K562 (cell line): ENCODE measurements around the gene CNTN4. TPM values are rescaled to one million over a fixed set of nuclear protein-coding genes. Genes with fewer than 3 reads are reported as not detected.

Experiments
- ATAC-seq: fragments of 200-7000 bp; cut with Tn5 transposase; 3 replicates; pipeline ENCODE4 v1.9.1; 2020; ENCODE audit warnings: moderate library complexity
- BruUV-seq: library from RNA; stranded (reverse); fragments of 400-500 nt; replicated peaks from 2 replicates; lab custom pipeline; 2021; lab: Mats Ljungman, UMichigan
- CTCF ChIA-PET: fragments of 300-600 bp; formaldehyde crosslinking; extraction: SDS; loops from one replicate; lab custom pipeline; 2021; ENCODE audit warnings: low intra/inter-chr PET ratio; lab: Yijun Ruan, JAX
- POLR2A ChIA-PET: fragments of 300-600, 350-650 bp; sonication (Branson Sonifier 250); formaldehyde crosslinking; extraction: SDS; loops from one replicate; lab custom pipeline; 2021; ENCODE audit warnings: antibody characterized with exemption, inconsistent platforms; lab: Yijun Ruan, JAX
- DNase-seq, 4 experiments: peaks; one replicate each; pipeline versions ENCODE4 v3.0.0 to v3.0.0-alpha.2; 2011 to 2018; ENCODE audit warnings: low spot score in 3 of 4, mixed read lengths in 3 of 4; ENCODE audit errors: extremely low read depth in 1 of 4
- FAIRE-seq: peaks from 2 replicates; lab custom pipeline; 2011; peaks lifted over from hg19 to GRCh38; lab: Jason Lieb, UNC
- H2AFZ ChIP-seq: 2 replicates; pipeline ENCODE4 v1.6.0; 2011; ENCODE audit warnings: low read depth, low read length, control low read depth, inconsistent platforms
- H3K27ac ChIP-seq: fragments of 200-600 bp; 3 replicates; pipeline ENCODE4 v1.8.0; 2011; ENCODE audit warnings: low read depth, mild to moderate bottlenecking, control low read depth, inconsistent platforms, low read length, moderate library complexity, mixed read lengths; ENCODE audit errors: extremely low read depth
- H3K27me3 ChIP-seq, 2 experiments: fragments of 300-600 bp in 1 of 2; 2 replicates in 1 of 2; 3 replicates in 1 of 2; pipeline versions ENCODE4 v1.6.0 to v1.8.0; 2011; ENCODE audit warnings: inconsistent platforms in 2 of 2, low read length in 2 of 2, mild to moderate bottlenecking in 1 of 2, mixed read lengths in 1 of 2, moderate library complexity in 1 of 2; ENCODE audit not compliant: control insufficient read depth in 2 of 2, insufficient read depth in 2 of 2
- H3K36me3 ChIP-seq: fragments of 300-600 bp; 3 replicates; pipeline ENCODE4 v1.8.0; 2011; ENCODE audit warnings: mild to moderate bottlenecking, low read length, inconsistent platforms; ENCODE audit not compliant: control insufficient read depth, insufficient read depth
- H3K4me1 ChIP-seq, 2 experiments: fragments of 200-600 bp in 1 of 2; replicated peaks in 1 of 2; 2 replicates in 1 of 2; 3 replicates in 1 of 2; pipeline versions ENCODE4 v1.5.1 to v1.8.0; 2011; ENCODE audit warnings: inconsistent platforms in 2 of 2, low read length in 2 of 2, mild to moderate bottlenecking in 1 of 2, mixed read lengths in 1 of 2, moderate library complexity in 1 of 2; ENCODE audit not compliant: control insufficient read depth in 2 of 2, insufficient read depth in 2 of 2
- H3K4me2 ChIP-seq: 2 replicates; pipeline ENCODE4 v1.6.1; 2011; ENCODE audit warnings: low read length, control low read depth, inconsistent platforms, mixed read lengths; ENCODE audit not compliant: insufficient read depth
- H3K4me3 ChIP-seq: fragments of 200-600 bp; sonication (generic), shearing (Covaris generic); 2 replicates; pipeline ENCODE4 v1.5.1; 2016; ENCODE audit warnings: control low read depth, inconsistent platforms
- H3K79me2 ChIP-seq: fragments of 200-600 bp; 3 replicates; pipeline ENCODE4 v1.8.0; 2011; ENCODE audit warnings: low read length, inconsistent platforms; ENCODE audit not compliant: control insufficient read depth, insufficient read depth
- H3K9ac ChIP-seq, 2 experiments: 2 replicates each; pipeline versions ENCODE4 v1.6.0 to v1.6.1; 2011; ENCODE audit warnings: low read depth in 2 of 2, low read length in 2 of 2, control low read depth in 1 of 2, inconsistent platforms in 1 of 2, mild to moderate bottlenecking in 1 of 2, mixed read lengths in 1 of 2; ENCODE audit not compliant: insufficient read depth in 1 of 2
- H3K9me1 ChIP-seq: one replicate; pipeline ENCODE4 v1.6.0; 2011; ENCODE audit warnings: inconsistent platforms, mild to moderate bottlenecking, low read length, moderate library complexity; ENCODE audit not compliant: control insufficient read depth, insufficient read depth
- H3K9me3 ChIP-seq: replicated peaks from 2 replicates; pipeline ENCODE4 v1.5.1; 2011; ENCODE audit warnings: low read depth, low read length, inconsistent platforms; ENCODE audit not compliant: control insufficient read depth, insufficient read depth
- H4K20me1 ChIP-seq: replicated peaks from 2 replicates; pipeline ENCODE4 v1.6.1; 2011; ENCODE audit warnings: low read length, inconsistent platforms, mixed read lengths; ENCODE audit not compliant: control insufficient read depth, insufficient read depth
- BRD4 ChIP-seq: fragments of 200-600 bp; sonication (generic); IDR thresholded peaks from 2 replicates; pipeline ENCODE4 v1.6.1; 2017; ENCODE audit warnings: inconsistent platforms
- CTCF ChIP-seq, 3 experiments: IDR thresholded peaks in 2 of 3; conservative IDR thresholded peaks in 1 of 3; 2 replicates each; pipeline ENCODE4 v1.5.1; 2011 to 2012; ENCODE audit warnings: low read length in 3 of 3, mild to moderate bottlenecking in 3 of 3, control low read depth in 2 of 3, improper control_type of control experiment in 1 of 3, inconsistent platforms in 1 of 3, low read depth in 1 of 3, mixed read lengths in 1 of 3, moderate library complexity in 1 of 3; ENCODE audit not compliant: insufficient read depth in 2 of 3
- GTF3C2 ChIP-seq: IDR thresholded peaks from 3 replicates; pipeline ENCODE4 v1.6.1; 2011; ENCODE audit warnings: borderline replicate concordance, mild to moderate bottlenecking, moderate library complexity; ENCODE audit not compliant: insufficient read length; ENCODE audit errors: extremely low read depth
- MAFG ChIP-seq: fragments of 450-650 bp; conservative IDR thresholded peaks from 2 replicates; pipeline ENCODE4 v1.6.1; 2016; ENCODE audit warnings: missing genetic modification characterization, missing compliant biosample characterization
- POLR3G ChIP-seq: IDR thresholded peaks from 2 replicates; pipeline ENCODE4 v1.6.1; 2011; ENCODE audit not compliant: insufficient read length, insufficient replicate concordance; ENCODE audit errors: extremely low read depth
- PURB ChIP-seq: sonication (generic); formaldehyde crosslinking; IDR thresholded peaks from 2 replicates; pipeline ENCODE4 v1.9.0; 2021; ENCODE audit warnings: low read depth, mild to moderate bottlenecking, missing genetic modification reagents
- SFPQ ChIP-seq: fragments of 200-400 bp; formaldehyde crosslinking; IDR thresholded peaks from 2 replicates; pipeline ENCODE4 v1.6.1; 2017; ENCODE audit warnings: mild to moderate bottlenecking, low read depth, low read length, moderate library complexity
- ZNF316 ChIP-seq: fragments of 450-650 bp; IDR thresholded peaks from 2 replicates; pipeline ENCODE4 v1.6.1; 2016
- ZNF644 ChIP-seq: fragments of 200-800 bp; sonication (Bioruptor generic); IDR thresholded peaks from 2 replicates; pipeline ENCODE4 v1.6.1; 2016; ENCODE audit warnings: low read depth, missing genetic modification characterization, missing compliant biosample characterization
- WGBS: fragments of 100-300 bp; shearing (Covaris generic); methylation state at CpG from one replicate; pipeline ENCODE4 v1.1.6; 2016; ENCODE audit warnings: low coverage, mixed read lengths; ENCODE audit not compliant: insufficient coverage; ENCODE audit errors: missing lambda C conversion rate; 5-methylcytosine and 5-hydroxymethylcytosine counted together
- in situ Hi-C: fragments of 300-500 bp; cut with MboI; formaldehyde crosslinking; loops from 4 replicates; pipeline ENCODE4 v1.15.0; 2018; ENCODE audit warnings: inconsistent platforms, mixed read lengths
- intact Hi-C: fragments of 100-400 bp; cut with micrococcal nuclease; formaldehyde crosslinking; loops from 2 replicates; pipeline ENCODE4 v1.14.2; 2022
- polyA plus RNA-seq, 8 experiments: library from polyadenylated mRNA; depleted of rRNA in 4 of 8; stranded (reverse) in 5 of 8; unstranded in 3 of 8; fragments of >200 nt; fragmentation: Nextera tagmentation in 2 of 8; fragmentation: Illumina TruSeq in 1 of 8; extraction: Ambion mirVana in 2 of 8; extraction: Trizol in 1 of 8; gene quantifications; 2 replicates each; pipeline versions ENCODE4 v1.2.1 to v1.2.3, GENCODE V29; 2011 to 2014; ENCODE audit warnings: inconsistent platforms in 1 of 8, missing spikeins in 1 of 8
- total RNA-seq, 7 experiments: library from RNA; depleted of rRNA in 6 of 7; stranded (reverse); fragments of >200 nt in 6 of 7; fragmentation: Illumina TruSeq in 2 of 7; extraction: Trizol in 2 of 7; gene quantifications; 2 replicates each; pipeline versions ENCODE4 v1.2.1 to v1.2.3, GENCODE V29; 2011 to 2021; ENCODE audit warnings: low replicate concordance in 1 of 7

Gene CNTN4
- total and polyA plus RNA-seq, 9 of the 15 experiments (the other 6 are each of a cell fraction or from before 2014, with no cell fraction given), result not detected

- DNase-seq (peak in 1 of 4 experiments; percentile 24), ATAC-seq (peak; percentile 71), FAIRE-seq (peak; percentile 79)
- Histone ChIP-seq H3K4me1 (no peaks in the 10 kb centered on the region), H3K9me3 (no peaks in the 10 kb centered on the region), H3K27me3 (no peaks in the 10 kb centered on the region), H3K4me2 (no peak overlapping the region), H3K9ac (no peak overlapping the region), H4K20me1 (no peaks in the 10 kb centered on the region), H3K4me3 (no peak overlapping the region), H3K9me1 (no peaks in the 10 kb centered on the region), H3K27ac (no peak overlapping the region), H3K36me3 (no peaks in the 10 kb centered on the region), H3K79me2 (no peaks in the 10 kb centered on the region), H2AFZ (no peak overlapping the region)
- WGBS, result 1% methylated on average over 5 of the region's 5 CpGs
- CTCF ChIA-PET, result interaction anchor here (0.6 to 0.9 kb wide), 2 partner anchors 810 to 1934 kb away, joined by 3 to 4 read pairs; no protein-coding TSS in a partner anchor
- BruUV-seq, result no TSS peak
- in situ Hi-C loops (no loop called here), intact Hi-C loops (no loop called here)
- POLR2A ChIA-PET, result interaction anchor here (0.6 kb wide), 1 partner anchor 496 kb away, joined by 3 read pairs; no protein-coding TSS in a partner anchor
- TF ChIP-seq PURB (no peak), BRD4 (no peak), CTCF (IDR thresholded peaks at IDR 0.05 in 2 of 3, conservative IDR thresholded peaks at IDR 0.05 in 1 of 3; ENCODE audit: insufficient read depth in 2 of 3, low read depth in 1 of 3, low read length in 3 of 3) (peak; percentile 5 to 59 (median 32); a peak in 3 of 6 replicates), MAFG (tag) (peak; percentile 72), POLR3G (no peak), GTF3C2 (no peak), ZNF644 (no peak), ZNF316 (peak; percentile 57), SFPQ (no peak)
Measured at GRCh38 chr3:3015185-3016089, 916.8 kb downstream of the CNTN4 start.
